ENCODE data around the gene EHF.

DNA sequence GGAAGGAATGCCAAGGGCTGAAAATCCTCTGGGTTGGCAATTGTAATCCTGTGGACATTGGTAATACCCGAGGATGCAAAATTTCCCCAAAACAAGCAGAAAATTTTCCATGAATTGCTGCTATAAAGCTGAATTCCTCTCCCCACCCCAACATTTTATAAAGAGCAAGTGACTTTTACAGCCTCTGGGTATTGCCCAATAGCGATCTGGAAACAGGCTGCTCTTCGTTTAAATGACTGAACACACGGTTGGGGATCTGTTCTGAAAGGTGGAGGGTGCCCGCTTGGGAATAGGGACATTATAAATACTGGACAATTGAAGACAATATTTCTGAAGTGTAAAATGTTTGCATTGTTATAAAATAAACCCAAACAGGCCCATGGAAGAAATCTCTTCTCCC, 20.6 kb downstream of the EHF start:
- TF ChIP-seq, protein P1, sequence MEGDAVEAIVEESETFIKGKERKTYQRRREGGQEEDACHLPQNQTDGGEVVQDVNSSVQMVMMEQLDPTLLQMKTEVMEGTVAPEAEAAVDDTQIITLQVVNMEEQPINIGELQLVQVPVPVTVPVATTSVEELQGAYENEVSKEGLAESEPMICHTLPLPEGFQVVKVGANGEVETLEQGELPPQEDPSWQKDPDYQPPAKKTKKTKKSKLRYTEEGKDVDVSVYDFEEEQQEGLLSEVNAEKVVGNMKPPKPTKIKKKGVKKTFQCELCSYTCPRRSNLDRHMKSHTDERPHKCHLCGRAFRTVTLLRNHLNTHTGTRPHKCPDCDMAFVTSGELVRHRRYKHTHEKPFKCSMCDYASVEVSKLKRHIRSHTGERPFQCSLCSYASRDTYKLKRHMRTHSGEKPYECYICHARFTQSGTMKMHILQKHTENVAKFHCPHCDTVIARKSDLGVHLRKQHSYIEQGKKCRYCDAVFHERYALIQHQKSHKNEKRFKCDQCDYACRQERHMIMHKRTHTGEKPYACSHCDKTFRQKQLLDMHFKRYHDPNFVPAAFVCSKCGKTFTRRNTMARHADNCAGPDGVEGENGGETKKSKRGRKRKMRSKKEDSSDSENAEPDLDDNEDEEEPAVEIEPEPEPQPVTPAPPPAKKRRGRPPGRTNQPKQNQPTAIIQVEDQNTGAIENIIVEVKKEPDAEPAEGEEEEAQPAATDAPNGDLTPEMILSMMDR (conservative IDR thresholded peaks at IDR 0.05), result no peak
- no peak for TF ChIP-seq EZH2 (IDR thresholded peaks at IDR 0.05; ENCODE audit: low read depth)

All from PC-9 (cell line).